ENCODE data around the gene BFSP2.

DNA sequence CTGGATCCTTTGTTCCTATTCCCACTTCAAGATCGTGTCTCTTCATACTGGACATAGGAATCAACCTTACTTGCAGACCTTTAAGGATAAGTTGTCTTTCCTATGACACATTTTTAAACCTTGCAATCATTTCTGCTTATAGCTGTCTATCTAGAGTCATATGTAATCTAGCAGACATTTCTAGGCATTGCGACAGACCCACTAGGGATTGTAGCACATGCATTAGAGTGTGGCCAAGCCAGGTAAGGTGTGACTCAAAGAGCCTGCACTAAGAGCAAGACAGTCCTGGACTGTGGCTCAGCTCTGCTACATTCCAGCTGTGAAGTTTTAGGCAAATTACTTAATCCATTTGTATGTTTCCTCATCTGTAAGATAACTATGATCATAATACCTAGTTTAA lies 38.8 kb upstream of the BFSP2 start:
- TF ChIP-seq, protein P1, sequence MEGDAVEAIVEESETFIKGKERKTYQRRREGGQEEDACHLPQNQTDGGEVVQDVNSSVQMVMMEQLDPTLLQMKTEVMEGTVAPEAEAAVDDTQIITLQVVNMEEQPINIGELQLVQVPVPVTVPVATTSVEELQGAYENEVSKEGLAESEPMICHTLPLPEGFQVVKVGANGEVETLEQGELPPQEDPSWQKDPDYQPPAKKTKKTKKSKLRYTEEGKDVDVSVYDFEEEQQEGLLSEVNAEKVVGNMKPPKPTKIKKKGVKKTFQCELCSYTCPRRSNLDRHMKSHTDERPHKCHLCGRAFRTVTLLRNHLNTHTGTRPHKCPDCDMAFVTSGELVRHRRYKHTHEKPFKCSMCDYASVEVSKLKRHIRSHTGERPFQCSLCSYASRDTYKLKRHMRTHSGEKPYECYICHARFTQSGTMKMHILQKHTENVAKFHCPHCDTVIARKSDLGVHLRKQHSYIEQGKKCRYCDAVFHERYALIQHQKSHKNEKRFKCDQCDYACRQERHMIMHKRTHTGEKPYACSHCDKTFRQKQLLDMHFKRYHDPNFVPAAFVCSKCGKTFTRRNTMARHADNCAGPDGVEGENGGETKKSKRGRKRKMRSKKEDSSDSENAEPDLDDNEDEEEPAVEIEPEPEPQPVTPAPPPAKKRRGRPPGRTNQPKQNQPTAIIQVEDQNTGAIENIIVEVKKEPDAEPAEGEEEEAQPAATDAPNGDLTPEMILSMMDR (IDR thresholded peaks at IDR 0.05) = no peak
- no peak for TF ChIP-seq POLR2A (IDR thresholded peaks at IDR 0.05)
